ENCODE measurements around the gene OBP2A. TPM values are rescaled to one million over a fixed set of nuclear protein-coding genes. Genes with fewer than 3 reads are reported as not detected.

The OBP2A gene
- total and polyA plus RNA-seq, 2 of the 8 experiments (the other 6 are each of a cell fraction or from before 2014, with no cell fraction given), result not detected

DNA sequence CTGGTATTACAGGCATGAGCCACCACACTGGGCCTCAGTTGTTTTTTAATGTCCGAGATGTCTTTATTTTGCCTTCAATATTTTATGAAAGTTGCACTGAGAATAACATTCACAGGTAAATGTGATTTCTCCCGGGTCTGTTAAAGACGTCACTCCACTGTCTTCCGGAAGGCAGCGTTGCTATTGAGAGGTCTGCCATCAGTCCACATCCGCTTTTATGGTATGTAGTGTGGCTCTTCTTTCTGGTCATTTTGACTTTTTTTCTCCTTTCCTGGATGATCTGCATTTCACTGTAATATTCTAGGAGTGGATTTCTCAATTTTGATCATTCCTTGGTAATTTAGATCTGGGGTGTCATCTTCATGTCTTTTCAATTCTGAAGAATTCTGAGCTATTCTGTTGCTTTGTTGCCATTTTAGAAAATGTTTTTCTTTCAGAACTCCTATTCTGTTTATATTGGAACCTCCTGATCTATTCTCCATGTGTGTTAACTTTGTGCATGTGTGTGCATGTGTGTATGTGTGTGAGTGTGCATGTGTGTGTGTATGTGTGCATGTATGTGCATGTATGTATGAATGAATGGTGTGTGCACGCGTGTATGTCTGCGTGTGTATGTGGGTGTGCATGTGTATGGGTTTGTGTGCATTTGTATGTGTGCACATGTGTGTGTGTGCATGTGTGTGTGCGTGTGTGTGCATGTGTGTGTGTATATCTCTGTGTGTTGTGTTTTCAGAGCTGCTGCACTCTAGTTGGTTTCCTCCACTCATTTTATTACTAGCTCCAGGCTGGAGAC is 26.6 kb upstream of the OBP2A start:
- Histone ChIP-seq H3K4me1 (replicated peaks in 1 of 4; ENCODE audit: control insufficient read depth in 3 of 4, insufficient read depth in 4 of 4, low read length in 3 of 4) (peaks cover 0 to 3% (median 1%) of the 10 kb centered on the region in 4 experiments; a peak in 2 of 7 replicates), H3K18ac (ENCODE audit: extremely low read depth, low read length) (no peak overlapping the region), H2BK5ac (ENCODE audit: low read depth, low read length) (no peak overlapping the region), H3K9ac (replicated peaks in 1 of 4; ENCODE audit: extremely low read depth in 1 of 4, low read depth in 3 of 4, low read length in 3 of 4) (no peak overlapping the region), H4K20me1 (replicated peaks in 1 of 2; ENCODE audit: control insufficient read depth in 1 of 2, insufficient read depth in 2 of 2, low read length in 2 of 2) (no peaks in the 10 kb centered on the region), H3K27ac (ENCODE audit: low read depth, low read length) (no peak overlapping the region), H3K56ac (replicated peaks; ENCODE audit: insufficient read length, low read depth, low read length) (no peak overlapping the region), H4K91ac (replicated peaks; ENCODE audit: insufficient read length, low read length) (no peak overlapping the region), H2BK120ac (replicated peaks; ENCODE audit: low read depth, low read length) (no peak overlapping the region), H4K8ac (ENCODE audit: extremely low read depth, insufficient read depth, low read length) (no peak overlapping the region), H2AK5ac (ENCODE audit: low read depth, low read length) (peak overlapping the region; percentile 3; the same call in 1 of the 2 replicates), H3K9me3 (ENCODE audit: insufficient read depth in 2 of 2, low read depth in 1 of 2, low read length in 1 of 2) (no peaks in the 10 kb centered on the region), H2BK20ac (ENCODE audit: low read length) (no peak overlapping the region), H3K4me3 (ENCODE audit: extremely low read depth in 1 of 4, insufficient read depth in 2 of 4, low read depth in 3 of 4, low read length in 4 of 4) (no peak overlapping the region), H2BK15ac (ENCODE audit: low read length) (no peak overlapping the region), H3K36me3 (ENCODE audit: control insufficient read depth in 2 of 4, insufficient read depth in 4 of 4, low read length in 3 of 4) (no peaks in the 10 kb centered on the region), H4K5ac (ENCODE audit: insufficient read length, low read depth, low read length) (no peak overlapping the region), H2BK12ac (ENCODE audit: low read depth, low read length) (no peak overlapping the region), H3K4ac (replicated peaks; ENCODE audit: insufficient read length, low read depth, low read length) (no peak overlapping the region), H3K4me2 (ENCODE audit: insufficient read depth in 1 of 2, low read depth in 2 of 2, low read length in 2 of 2) (no peak overlapping the region), H3K23ac (ENCODE audit: insufficient read length) (no peak overlapping the region), H3K23me2 (ENCODE audit: low read depth, low read length) (no peaks in the 10 kb centered on the region; the same call in 1 of the 2 replicates), H3K79me1 (ENCODE audit: low read depth, low read length) (no peaks in the 10 kb centered on the region), H3K14ac (ENCODE audit: insufficient read length) (no peak overlapping the region), H3K27me3 (replicated peaks in 1 of 4; ENCODE audit: control insufficient read depth in 3 of 4, extremely low read depth in 1 of 4, insufficient read depth in 3 of 4, low read length in 3 of 4) (no peaks in the 10 kb centered on the region), H3K79me2 (ENCODE audit: control insufficient read depth in 1 of 2, insufficient read depth in 2 of 2, low read length in 2 of 2) (no peaks in the 10 kb centered on the region), H2AFZ (ENCODE audit: low read length) (no peak overlapping the region)
- DNase-seq (ENCODE audit: low read depth in 1 of 2, low spot score in 2 of 2), result peak in 1 of 2 experiments; percentile 14
- POLR2A ChIA-PET (ENCODE audit: partially characterized antibody), result no interaction called here
- peak; percentile 24 for FAIRE-seq
- CTCF ChIA-PET (ENCODE audit: partially characterized antibody), result no interaction called here
- TF ChIP-seq SIN3A (conservative IDR thresholded peaks at IDR 0.05 in 1 of 2, IDR thresholded peaks at IDR 0.05 in 1 of 2; ENCODE audit: low read depth in 1 of 2, low read length in 2 of 2), result no peak
- 88% methylated on average over 10 of the region's 10 CpGs; no CpG with 5 or more reads in 1 of the 2 experiments for WGBS, 2 experiments (ENCODE audit: extremely low coverage in 1 of 2, insufficient coverage in 1 of 2, insufficient read length in 1 of 2, insufficient replicate concordance in 2 of 2, low coverage in 1 of 2, low lambda C conversion rate in 2 of 2, missing lambda C conversion rate in 1 of 2)

All from H1 (cell line).